SK-N-SH (cell line): ENCODE measurements around the gene GRP. TPM values are rescaled to one million over a fixed set of nuclear protein-coding genes. Genes with fewer than 3 reads are reported as not detected.

ENCODE experiments used
- CTCF ChIA-PET: fragments of 300-600, 350-600 bp; formaldehyde crosslinking; extraction: SDS; loops from one replicate; lab custom pipeline; 2021; lab: Yijun Ruan, JAX
- POLR2A ChIA-PET: fragments of 350-600 bp; sonication (Branson Sonifier 250); formaldehyde crosslinking; extraction: SDS; loops from one replicate; lab custom pipeline; 2020; ENCODE audit warnings: antibody characterized with exemption, inconsistent platforms; lab: Yijun Ruan, JAX
- DNase-seq: peaks from one replicate; pipeline ENCODE4 v3.0.0; 2012
- H2AFZ ChIP-seq: fragments of 200-600 bp; sonication (generic); 2 replicates; pipeline ENCODE4 v1.8.1; 2016; ENCODE audit warnings: antibody characterized with exemption, mild to moderate bottlenecking, low read depth
- H3F3A ChIP-seq: fragments of 200-600 bp; sonication (generic); replicated peaks from 2 replicates; pipeline ENCODE3; 2016; ENCODE audit warnings: antibody characterized with exemption, mild to moderate bottlenecking; ENCODE audit not compliant: insufficient read depth
- H3K27ac ChIP-seq, 2 experiments: fragments of 200-500 bp in 1 of 2; fragments of 200-600 bp in 1 of 2; sonication (Bioruptor generic) in 1 of 2; sonication (generic), shearing (Covaris generic) in 1 of 2; 2 replicates each; pipeline versions ENCODE4 v1.5.1 to v1.6.1; 2014 to 2016; ENCODE audit warnings: low read depth in 2 of 2, inconsistent platforms in 1 of 2, low read length in 1 of 2, mild to moderate bottlenecking in 1 of 2, mixed read lengths in 1 of 2
- H3K27me3 ChIP-seq: fragments of 200-600 bp; sonication (generic), shearing (Covaris generic); 2 replicates; pipeline ENCODE4 v1.6.1; 2016; ENCODE audit warnings: mixed run types; ENCODE audit not compliant: insufficient read depth
- H3K36me3 ChIP-seq, 2 experiments: fragments of 200-500 bp in 1 of 2; fragments of 200-600 bp in 1 of 2; sonication (Bioruptor generic) in 1 of 2; sonication (generic) in 1 of 2; replicated peaks in 1 of 2; 2 replicates each; pipeline versions ENCODE3 to v1.5.1; 2014 to 2016; ENCODE audit warnings: low read length in 1 of 2, mild to moderate bottlenecking in 1 of 2; ENCODE audit not compliant: insufficient read depth in 2 of 2, control insufficient read depth in 1 of 2
- H3K4me1 ChIP-seq, 2 experiments: fragments of 200-500 bp in 1 of 2; fragments of 200-600 bp in 1 of 2; sonication (Bioruptor generic) in 1 of 2; sonication (generic), shearing (Covaris generic) in 1 of 2; 2 replicates each; pipeline versions ENCODE4 v1.5.1 to v1.6.1; 2014 to 2016; ENCODE audit warnings: low read depth in 1 of 2, low read length in 1 of 2, mixed run types in 1 of 2; ENCODE audit not compliant: insufficient read depth in 2 of 2, control insufficient read depth in 1 of 2
- H3K4me2 ChIP-seq: fragments of 200-600 bp; sonication (generic), shearing (Covaris generic); 2 replicates; pipeline ENCODE4 v1.6.1; 2017; ENCODE audit warnings: mixed run types
- H3K4me3 ChIP-seq, 2 experiments: fragments of 200-500 bp in 1 of 2; fragments of 200-600 bp in 1 of 2; sonication (Bioruptor generic) in 1 of 2; sonication (generic), shearing (Covaris generic) in 1 of 2; 2 replicates each; pipeline versions ENCODE4 v1.5.1 to v1.8.1; 2014 to 2016; ENCODE audit warnings: low read depth in 2 of 2, inconsistent platforms in 1 of 2, low read length in 1 of 2, mild to moderate bottlenecking in 1 of 2, mixed read lengths in 1 of 2, moderate library complexity in 1 of 2
- H3K79me2 ChIP-seq: fragments of 200-600 bp; sonication (generic); 2 replicates; pipeline ENCODE4 v1.8.1; 2017; ENCODE audit warnings: mild to moderate bottlenecking; ENCODE audit not compliant: insufficient read depth
- H3K9ac ChIP-seq: fragments of 200-600 bp; sonication (generic); 2 replicates; pipeline ENCODE4 v1.6.1; 2017; ENCODE audit warnings: mixed run types
- H3K9me2 ChIP-seq: fragments of 200-600 bp; sonication (generic); 2 replicates; pipeline ENCODE4 v1.6.1; 2017; ENCODE audit warnings: mixed run types
- H3K9me3 ChIP-seq: fragments of 200-600 bp; sonication (generic); 2 replicates; pipeline ENCODE4 v1.6.1; 2017; ENCODE audit warnings: mixed run types, mild to moderate bottlenecking, moderate library complexity
- H4K20me1 ChIP-seq: fragments of 200-600 bp; sonication (generic); 2 replicates; pipeline ENCODE4 v1.6.1; 2017; ENCODE audit warnings: mild to moderate bottlenecking, mixed run types; ENCODE audit not compliant: insufficient read depth
- EP300 ChIP-seq, 2 experiments: IDR thresholded peaks; 2 replicates each; pipeline versions ENCODE4 v1.4.0 to v1.6.1; 2012; ENCODE audit warnings: borderline replicate concordance in 1 of 2, low read depth in 1 of 2, low read length in 1 of 2
- FOSL2 ChIP-seq: IDR thresholded peaks from 2 replicates; pipeline ENCODE4 v1.4.0; 2012; ENCODE audit warnings: low read depth, mild to moderate bottlenecking, moderate library complexity, borderline replicate concordance
- GABPA ChIP-seq: IDR thresholded peaks from 2 replicates; pipeline ENCODE4 v1.4.0; 2012; ENCODE audit warnings: low read depth, mild to moderate bottlenecking
- MEF2A ChIP-seq: IDR thresholded peaks from 2 replicates; pipeline ENCODE4 v1.4.0; 2012; ENCODE audit warnings: low read depth, borderline replicate concordance
- NRF1 ChIP-seq: IDR thresholded peaks from 2 replicates; pipeline ENCODE4 v1.6.1; 2012; ENCODE audit warnings: low read depth, mild to moderate bottlenecking, low read length
- RAD21 ChIP-seq: IDR thresholded peaks from 2 replicates; pipeline ENCODE4 v1.6.1; 2012; ENCODE audit warnings: mild to moderate bottlenecking, low read length
- RCOR1 ChIP-seq: fragments of 150-350 bp; IDR thresholded peaks from 2 replicates; pipeline ENCODE4 v1.6.1; 2017; ENCODE audit warnings: antibody characterized with exemption, low read length
- RFX5 ChIP-seq: IDR thresholded peaks from 2 replicates; pipeline ENCODE4 v1.6.1; 2012; ENCODE audit warnings: mild to moderate bottlenecking, improper control_type of control experiment, low read length
- TEAD4 ChIP-seq: IDR thresholded peaks from 2 replicates; pipeline ENCODE4 v1.4.0; 2012; ENCODE audit warnings: mild to moderate bottlenecking, borderline replicate concordance; ENCODE audit not compliant: insufficient read depth
- YY1 ChIP-seq: IDR thresholded peaks from 2 replicates; pipeline ENCODE4 v1.4.0; 2012; ENCODE audit warnings: low read depth, mild to moderate bottlenecking
- WGBS: methylation state at CpG from one replicate; pipeline ENCODE4 v1.1.6; 2017; ENCODE audit warnings: low lambda C conversion rate; 5-methylcytosine and 5-hydroxymethylcytosine counted together
- polyA plus RNA-seq, 3 experiments: library from polyadenylated mRNA; depleted of rRNA; stranded (reverse); fragments of >200 nt; gene quantifications; 2 replicates each; pipeline ENCODE4 v1.2.3, GENCODE V29; 2012
- TF ChIP-seq, protein P1 (sequence below): IDR thresholded peaks from 2 replicates; pipeline ENCODE4; 2012
- TF ChIP-seq, protein P2 (sequence below): fragments of 150-350 bp; IDR thresholded peaks from 2 replicates; pipeline ENCODE4 v1.6.1; 2016; ENCODE audit warnings: mild to moderate bottlenecking, low read depth, low read length
- TF ChIP-seq, protein P3 (sequence below): IDR thresholded peaks from 2 replicates; pipeline ENCODE4 v1.6.1; 2012; ENCODE audit warnings: mild to moderate bottlenecking, low read depth, low read length, moderate library complexity

GRP gene
- polyA plus RNA-seq, 1 of the 3 experiments (the other 2 are of a cell fraction) = 2.8 TPM

DNA sequence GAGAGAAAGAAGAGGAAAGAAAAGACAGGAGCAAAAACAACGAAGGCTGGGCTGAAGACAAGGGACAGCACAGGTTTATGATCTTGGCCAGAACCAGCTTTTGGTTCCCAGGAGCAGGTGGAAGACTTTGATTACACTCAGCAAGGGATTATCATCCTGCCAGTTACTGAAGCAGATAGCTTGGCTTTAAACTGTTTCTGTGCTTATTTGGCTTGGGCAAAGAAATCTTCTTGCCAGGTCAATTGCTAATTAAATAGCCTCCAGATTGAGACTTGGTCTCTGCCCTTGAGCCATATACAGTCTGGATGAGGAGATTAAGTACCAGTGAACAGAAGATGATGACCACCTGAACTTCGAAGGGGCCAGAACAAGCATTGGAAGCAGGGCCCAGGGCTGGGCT lies 22.3 kb upstream of the GRP start:
- H3K9me3 ChIP-seq = no peaks in the 10 kb centered on the region
- TF ChIP-seq GABPA (no peak), FOSL2 (no peak), TEAD4 (no peak), EP300 (IDR thresholded peaks at IDR 0.05; ENCODE audit: borderline replicate concordance in 1 of 2, low read depth in 1 of 2, low read length in 1 of 2) (no peak), NRF1 (no peak), YY1 (no peak)
- TF ChIP-seq, protein P1, sequence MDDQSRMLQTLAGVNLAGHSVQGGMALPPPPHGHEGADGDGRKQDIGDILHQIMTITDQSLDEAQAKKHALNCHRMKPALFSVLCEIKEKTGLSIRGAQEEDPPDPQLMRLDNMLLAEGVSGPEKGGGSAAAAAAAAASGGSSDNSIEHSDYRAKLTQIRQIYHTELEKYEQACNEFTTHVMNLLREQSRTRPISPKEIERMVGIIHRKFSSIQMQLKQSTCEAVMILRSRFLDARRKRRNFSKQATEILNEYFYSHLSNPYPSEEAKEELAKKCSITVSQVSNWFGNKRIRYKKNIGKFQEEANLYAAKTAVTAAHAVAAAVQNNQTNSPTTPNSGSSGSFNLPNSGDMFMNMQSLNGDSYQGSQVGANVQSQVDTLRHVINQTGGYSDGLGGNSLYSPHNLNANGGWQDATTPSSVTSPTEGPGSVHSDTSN = no peak
- H3F3A ChIP-seq = no peaks in the 10 kb centered on the region
- H3K9me2 ChIP-seq = no peaks in the 10 kb centered on the region
- no peaks in the 10 kb centered on the region for H3K36me3 ChIP-seq
- CTCF ChIA-PET = interaction anchor here (1.0 kb wide), 1 partner anchor 51 kb away, joined by 4 read pairs; no protein-coding TSS in a partner anchor
- peaks cover 24% of the 10 kb centered on the region; the same call in 1 of the 2 replicates for H3K27me3 ChIP-seq
- no peak overlapping the region for H3K4me3 ChIP-seq
- no peaks in the 10 kb centered on the region for H4K20me1 ChIP-seq
- 15% methylated on average over 2 of the region's 2 CpGs for WGBS
- no peak overlapping the region for H3K9ac ChIP-seq
- POLR2A ChIA-PET = no interaction called here
- no peak overlapping the region for H3K27ac ChIP-seq
- H3K4me2 ChIP-seq = no peak overlapping the region
- no peaks in the 10 kb centered on the region for H3K4me1 ChIP-seq
- no peaks in the 10 kb centered on the region for H3K79me2 ChIP-seq
- DNase-seq = no peak
- H2AFZ ChIP-seq = no peak overlapping the region

DNA sequence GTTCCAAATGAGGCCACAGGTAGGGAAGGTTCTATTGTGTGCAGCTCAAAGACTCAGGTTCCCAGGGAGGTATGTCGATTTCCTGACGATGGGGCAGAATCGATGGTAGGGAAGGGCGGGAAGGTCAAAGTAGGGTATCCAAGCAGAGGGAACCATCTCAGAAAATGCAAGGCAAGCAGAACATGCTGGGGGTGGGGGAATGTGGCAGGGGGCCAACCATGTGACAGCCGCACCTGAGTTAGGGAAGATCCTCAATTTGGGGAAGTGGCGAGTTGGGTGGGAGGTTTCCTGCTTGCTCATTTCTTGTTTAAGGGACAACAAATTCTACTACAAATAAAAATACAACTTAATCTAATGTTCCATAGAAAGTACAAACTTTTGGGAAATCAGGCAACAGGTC lies 21.7 kb upstream of the GRP start:
- no peak overlapping the region for H3K4me3 ChIP-seq
- CTCF ChIA-PET = no interaction called here
- no peaks in the 10 kb centered on the region for H3K9me2 ChIP-seq
- 87% methylated on average over 6 of the region's 6 CpGs for WGBS
- peaks cover 18% of the 10 kb centered on the region; the same call in 1 of the 2 replicates for H3K27me3 ChIP-seq
- DNase-seq = no peak
- no peak overlapping the region for H3K9ac ChIP-seq
- H2AFZ ChIP-seq = no peak overlapping the region
- no peaks in the 10 kb centered on the region for H3K4me1 ChIP-seq
- no peak overlapping the region for H3K27ac ChIP-seq
- H4K20me1 ChIP-seq = no peaks in the 10 kb centered on the region
- TF ChIP-seq, protein P2, sequence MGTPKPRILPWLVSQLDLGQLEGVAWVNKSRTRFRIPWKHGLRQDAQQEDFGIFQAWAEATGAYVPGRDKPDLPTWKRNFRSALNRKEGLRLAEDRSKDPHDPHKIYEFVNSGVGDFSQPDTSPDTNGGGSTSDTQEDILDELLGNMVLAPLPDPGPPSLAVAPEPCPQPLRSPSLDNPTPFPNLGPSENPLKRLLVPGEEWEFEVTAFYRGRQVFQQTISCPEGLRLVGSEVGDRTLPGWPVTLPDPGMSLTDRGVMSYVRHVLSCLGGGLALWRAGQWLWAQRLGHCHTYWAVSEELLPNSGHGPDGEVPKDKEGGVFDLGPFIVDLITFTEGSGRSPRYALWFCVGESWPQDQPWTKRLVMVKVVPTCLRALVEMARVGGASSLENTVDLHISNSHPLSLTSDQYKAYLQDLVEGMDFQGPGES = no peak
- TF ChIP-seq MEF2A (no peak), RCOR1 (no peak), RAD21 (no peak), GABPA (no peak), YY1 (no peak), FOSL2 (no peak), RFX5 (no peak)
- TF ChIP-seq, protein P3, sequence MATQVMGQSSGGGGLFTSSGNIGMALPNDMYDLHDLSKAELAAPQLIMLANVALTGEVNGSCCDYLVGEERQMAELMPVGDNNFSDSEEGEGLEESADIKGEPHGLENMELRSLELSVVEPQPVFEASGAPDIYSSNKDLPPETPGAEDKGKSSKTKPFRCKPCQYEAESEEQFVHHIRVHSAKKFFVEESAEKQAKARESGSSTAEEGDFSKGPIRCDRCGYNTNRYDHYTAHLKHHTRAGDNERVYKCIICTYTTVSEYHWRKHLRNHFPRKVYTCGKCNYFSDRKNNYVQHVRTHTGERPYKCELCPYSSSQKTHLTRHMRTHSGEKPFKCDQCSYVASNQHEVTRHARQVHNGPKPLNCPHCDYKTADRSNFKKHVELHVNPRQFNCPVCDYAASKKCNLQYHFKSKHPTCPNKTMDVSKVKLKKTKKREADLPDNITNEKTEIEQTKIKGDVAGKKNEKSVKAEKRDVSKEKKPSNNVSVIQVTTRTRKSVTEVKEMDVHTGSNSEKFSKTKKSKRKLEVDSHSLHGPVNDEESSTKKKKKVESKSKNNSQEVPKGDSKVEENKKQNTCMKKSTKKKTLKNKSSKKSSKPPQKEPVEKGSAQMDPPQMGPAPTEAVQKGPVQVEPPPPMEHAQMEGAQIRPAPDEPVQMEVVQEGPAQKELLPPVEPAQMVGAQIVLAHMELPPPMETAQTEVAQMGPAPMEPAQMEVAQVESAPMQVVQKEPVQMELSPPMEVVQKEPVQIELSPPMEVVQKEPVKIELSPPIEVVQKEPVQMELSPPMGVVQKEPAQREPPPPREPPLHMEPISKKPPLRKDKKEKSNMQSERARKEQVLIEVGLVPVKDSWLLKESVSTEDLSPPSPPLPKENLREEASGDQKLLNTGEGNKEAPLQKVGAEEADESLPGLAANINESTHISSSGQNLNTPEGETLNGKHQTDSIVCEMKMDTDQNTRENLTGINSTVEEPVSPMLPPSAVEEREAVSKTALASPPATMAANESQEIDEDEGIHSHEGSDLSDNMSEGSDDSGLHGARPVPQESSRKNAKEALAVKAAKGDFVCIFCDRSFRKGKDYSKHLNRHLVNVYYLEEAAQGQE = no peak
- H3F3A ChIP-seq = no peaks in the 10 kb centered on the region
- POLR2A ChIA-PET = no interaction called here
- H3K79me2 ChIP-seq = no peaks in the 10 kb centered on the region
- H3K9me3 ChIP-seq = no peaks in the 10 kb centered on the region
- H3K36me3 ChIP-seq = no peaks in the 10 kb centered on the region
- no peak overlapping the region for H3K4me2 ChIP-seq
